OCI-LY1 (cell line): ENCODE data around the gene FOXJ2.

Experiments used
- EZH2 ChIP-seq: fragments of 200-600 bp; sonication (generic), shearing (Covaris generic); IDR thresholded peaks from 2 replicates; pipeline ENCODE4 v1.8.0; 2017; ENCODE audit warnings: borderline replicate concordance, mixed run types, mild to moderate bottlenecking, antibody characterized with exemption, low read length, moderate library complexity, mixed read lengths
- TF ChIP-seq, protein P1 (sequence below): fragments of 200-600 bp; sonication (generic), shearing (Covaris generic); IDR thresholded peaks from 2 replicates; pipeline ENCODE4 v1.5.1; 2017; ENCODE audit warnings: mild to moderate bottlenecking, antibody characterized with exemption, low read length, moderate library complexity, mixed read lengths

DNA sequence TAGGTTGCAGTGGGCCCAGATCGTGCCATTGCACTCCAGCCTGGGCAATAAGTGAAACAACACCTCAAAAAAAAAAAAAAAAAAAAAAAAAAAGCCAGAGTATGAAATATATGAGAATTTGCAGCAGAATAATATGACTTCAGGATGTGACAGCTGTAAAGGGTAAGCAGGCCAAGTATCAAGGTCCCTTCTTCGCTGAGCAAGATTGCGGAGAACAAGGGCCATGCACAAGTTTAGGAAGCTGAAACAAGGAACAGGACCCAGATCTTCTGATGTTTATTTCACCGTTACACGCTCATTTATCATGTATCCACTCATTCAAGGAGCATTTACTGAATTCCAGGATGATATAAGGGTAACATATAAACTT lies 659 bp upstream of the FOXJ2 start:
- TF ChIP-seq, protein P1, sequence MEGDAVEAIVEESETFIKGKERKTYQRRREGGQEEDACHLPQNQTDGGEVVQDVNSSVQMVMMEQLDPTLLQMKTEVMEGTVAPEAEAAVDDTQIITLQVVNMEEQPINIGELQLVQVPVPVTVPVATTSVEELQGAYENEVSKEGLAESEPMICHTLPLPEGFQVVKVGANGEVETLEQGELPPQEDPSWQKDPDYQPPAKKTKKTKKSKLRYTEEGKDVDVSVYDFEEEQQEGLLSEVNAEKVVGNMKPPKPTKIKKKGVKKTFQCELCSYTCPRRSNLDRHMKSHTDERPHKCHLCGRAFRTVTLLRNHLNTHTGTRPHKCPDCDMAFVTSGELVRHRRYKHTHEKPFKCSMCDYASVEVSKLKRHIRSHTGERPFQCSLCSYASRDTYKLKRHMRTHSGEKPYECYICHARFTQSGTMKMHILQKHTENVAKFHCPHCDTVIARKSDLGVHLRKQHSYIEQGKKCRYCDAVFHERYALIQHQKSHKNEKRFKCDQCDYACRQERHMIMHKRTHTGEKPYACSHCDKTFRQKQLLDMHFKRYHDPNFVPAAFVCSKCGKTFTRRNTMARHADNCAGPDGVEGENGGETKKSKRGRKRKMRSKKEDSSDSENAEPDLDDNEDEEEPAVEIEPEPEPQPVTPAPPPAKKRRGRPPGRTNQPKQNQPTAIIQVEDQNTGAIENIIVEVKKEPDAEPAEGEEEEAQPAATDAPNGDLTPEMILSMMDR: no peak
- TF ChIP-seq EZH2: no peak
